Hepatocyte (in vitro differentiated cells): Measurements from ENCODE around the gene VPS36. TPM values are rescaled to one million over a fixed set of nuclear protein-coding genes. Genes with fewer than 3 reads are reported as not detected.
"Not testable (repeated sequence)": the region's sequence is repeated elsewhere in the genome, so short reads cannot be mapped to it uniquely, and the experiment has no call there.

Experiments
- DNase-seq: peaks from one replicate; pipeline ENCODE4 v3.0.0-alpha.2; 2016; ENCODE audit warnings: low spot score
- H2AFZ ChIP-seq: fragments of 200-600 bp; sonication (generic); 2 replicates; pipeline ENCODE4 v1.6.0; 2016; ENCODE audit warnings: antibody characterized with exemption, mild to moderate bottlenecking
- H3K27ac ChIP-seq: fragments of 200-600 bp; sonication (generic); 2 replicates; pipeline ENCODE4 v1.5.1; 2016; ENCODE audit warnings: mild to moderate bottlenecking
- H3K27me3 ChIP-seq: fragments of 200-600 bp; sonication (generic); 2 replicates; pipeline ENCODE4 v1.6.1; 2016
- H3K36me3 ChIP-seq: fragments of 200-600 bp; sonication (generic); replicated peaks from 2 replicates; pipeline ENCODE4 v1.5.1; 2016; ENCODE audit warnings: low read depth; ENCODE audit not compliant: insufficient read depth
- H3K4me1 ChIP-seq: fragments of 200-600 bp; sonication (generic); 2 replicates; pipeline ENCODE4 v1.5.1; 2016; ENCODE audit warnings: mild to moderate bottlenecking, moderate library complexity; ENCODE audit not compliant: insufficient read depth
- H3K4me2 ChIP-seq: fragments of 200-600 bp; sonication (generic); 2 replicates; pipeline ENCODE4 v1.6.0; 2016
- H3K4me3 ChIP-seq: fragments of 200-600 bp; sonication (generic); 2 replicates; pipeline ENCODE4 v1.5.1; 2016; ENCODE audit warnings: mild to moderate bottlenecking
- H3K79me2 ChIP-seq: fragments of 200-600 bp; sonication (generic); 2 replicates; pipeline ENCODE4 v1.6.0; 2017; ENCODE audit warnings: mild to moderate bottlenecking
- H3K9me2 ChIP-seq: fragments of 200-600 bp; sonication (generic); replicated peaks from 2 replicates; pipeline ENCODE4 v1.6.0; 2017; ENCODE audit warnings: mild to moderate bottlenecking; ENCODE audit not compliant: insufficient read depth
- H3K9me3 ChIP-seq: fragments of 200-600 bp; sonication (generic); 2 replicates; pipeline ENCODE4 v1.5.1; 2016; ENCODE audit warnings: low read depth, mild to moderate bottlenecking
- H4K20me1 ChIP-seq: fragments of 200-600 bp; sonication (generic); 2 replicates; pipeline ENCODE4 v1.6.0; 2016; ENCODE audit warnings: mild to moderate bottlenecking; ENCODE audit not compliant: insufficient read depth, poor library complexity, severe bottlenecking
- EZH2 ChIP-seq: fragments of 200-600 bp; sonication (generic); IDR thresholded peaks from 2 replicates; pipeline ENCODE4 v1.6.1; 2016; ENCODE audit warnings: antibody characterized with exemption, mild to moderate bottlenecking, borderline replicate concordance
- EZH2phosphoT487 ChIP-seq: fragments of 200-600 bp; sonication (generic); IDR thresholded peaks from one replicate; pipeline ENCODE4 v1.6.1; 2018; ENCODE audit warnings: antibody characterized with exemption, mild to moderate bottlenecking, low read depth, moderate library complexity; ENCODE audit not compliant: unreplicated experiment, severe bottlenecking
- WGBS: methylation state at CpG from one replicate; pipeline ENCODE4 v1.1.6; 2016; ENCODE audit warnings: low lambda C conversion rate; ENCODE audit errors: missing lambda C conversion rate; 5-methylcytosine and 5-hydroxymethylcytosine counted together
- polyA plus RNA-seq: library from polyadenylated mRNA; unstranded; fragments of >200 nt; fragmentation: Nextera tagmentation; extraction: Ambion mirVana; gene quantifications from 2 replicates; pipeline ENCODE4 v1.2.1, GENCODE V29; 2016
- total RNA-seq: library from RNA; depleted of rRNA; stranded (reverse); fragments of >200 nt; gene quantifications from 2 replicates; pipeline ENCODE4 v1.2.3, GENCODE V29; 2014
- TF ChIP-seq, protein P1 (sequence below): fragments of 200-600 bp; sonication (generic); IDR thresholded peaks from 2 replicates; pipeline ENCODE4 v1.5.1; 2016; ENCODE audit warnings: antibody characterized with exemption, mild to moderate bottlenecking; ENCODE audit not compliant: poor library complexity

The VPS36 gene, protein sequence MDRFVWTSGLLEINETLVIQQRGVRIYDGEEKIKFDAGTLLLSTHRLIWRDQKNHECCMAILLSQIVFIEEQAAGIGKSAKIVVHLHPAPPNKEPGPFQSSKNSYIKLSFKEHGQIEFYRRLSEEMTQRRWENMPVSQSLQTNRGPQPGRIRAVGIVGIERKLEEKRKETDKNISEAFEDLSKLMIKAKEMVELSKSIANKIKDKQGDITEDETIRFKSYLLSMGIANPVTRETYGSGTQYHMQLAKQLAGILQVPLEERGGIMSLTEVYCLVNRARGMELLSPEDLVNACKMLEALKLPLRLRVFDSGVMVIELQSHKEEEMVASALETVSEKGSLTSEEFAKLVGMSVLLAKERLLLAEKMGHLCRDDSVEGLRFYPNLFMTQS
- total RNA-seq (42.0 and 49.0 TPM in 2 replicates), polyA plus RNA-seq (23.5 and 32.3 TPM in 2 replicates)

DNA sequence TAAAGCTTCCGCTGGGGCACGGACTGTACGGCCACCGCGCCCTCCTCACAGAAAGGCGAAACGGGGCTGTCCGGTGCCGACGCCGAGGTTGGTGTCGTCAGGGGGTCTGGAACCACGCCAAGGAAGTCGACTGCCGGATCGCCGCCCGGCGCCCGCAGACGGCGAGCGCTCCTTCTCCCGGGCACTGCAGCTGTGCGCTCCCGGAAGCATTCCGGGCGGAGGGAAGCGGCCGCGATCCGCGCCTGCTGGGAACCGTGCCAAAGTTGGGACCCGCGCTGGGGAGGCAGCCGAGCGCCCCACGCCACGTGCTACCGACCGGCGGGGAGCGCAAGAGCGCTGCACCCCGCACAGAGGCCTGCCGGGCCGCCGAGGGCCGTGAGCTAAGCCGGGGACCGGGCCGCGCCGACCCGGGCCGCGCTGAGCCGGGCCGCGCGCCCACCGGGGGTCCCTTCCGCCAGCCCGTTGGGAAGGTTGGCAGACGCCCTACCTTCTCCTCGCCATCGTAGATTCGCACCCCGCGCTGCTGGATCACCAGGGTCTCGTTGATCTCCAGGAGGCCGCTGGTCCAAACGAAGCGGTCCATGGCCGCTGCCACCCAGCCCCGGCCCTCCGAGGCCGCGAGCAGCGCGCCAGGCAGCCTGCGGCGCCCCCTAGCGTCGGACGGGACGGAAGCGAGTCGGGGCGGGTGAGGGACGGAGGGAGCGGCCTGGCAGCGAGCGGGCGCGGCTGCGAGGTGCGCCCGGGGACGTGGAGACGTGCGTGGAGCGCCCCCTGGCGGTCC lies at the start of gene VPS36:
VPS36 (minus strand) TSS at position 623 of the 781 bp plus-strand sequence; CDS start at position 583, 40 bp downstream.
- Histone ChIP-seq H4K20me1 (peaks cover 24% of the 10 kb centered on the region), H3K27me3 (no peaks in the 10 kb centered on the region), H3K4me1 (peaks cover 14% of the 10 kb centered on the region), H3K27ac (peak within 1 kb of the TSS; percentile 98), H3K9me3 (no peaks in the 10 kb centered on the region), H3K4me2 (peak within 1 kb of the TSS; percentile 79), H3K4me3 (peak within 1 kb of the TSS; percentile 88), H2AFZ (peak within 1 kb of the TSS; percentile 88), H3K9me2 (no peaks in the 10 kb centered on the region), H3K79me2 (peaks cover 44% of the 10 kb centered on the region), H3K36me3 (no peaks in the 10 kb centered on the region)
- WGBS, result 1% methylated on average over 101 of the region's 105 CpGs
- peak; percentile 99 for DNase-seq
- TF ChIP-seq EZH2 (no peak), EZH2phosphoT487 (no peak)
- TF ChIP-seq, protein P1, sequence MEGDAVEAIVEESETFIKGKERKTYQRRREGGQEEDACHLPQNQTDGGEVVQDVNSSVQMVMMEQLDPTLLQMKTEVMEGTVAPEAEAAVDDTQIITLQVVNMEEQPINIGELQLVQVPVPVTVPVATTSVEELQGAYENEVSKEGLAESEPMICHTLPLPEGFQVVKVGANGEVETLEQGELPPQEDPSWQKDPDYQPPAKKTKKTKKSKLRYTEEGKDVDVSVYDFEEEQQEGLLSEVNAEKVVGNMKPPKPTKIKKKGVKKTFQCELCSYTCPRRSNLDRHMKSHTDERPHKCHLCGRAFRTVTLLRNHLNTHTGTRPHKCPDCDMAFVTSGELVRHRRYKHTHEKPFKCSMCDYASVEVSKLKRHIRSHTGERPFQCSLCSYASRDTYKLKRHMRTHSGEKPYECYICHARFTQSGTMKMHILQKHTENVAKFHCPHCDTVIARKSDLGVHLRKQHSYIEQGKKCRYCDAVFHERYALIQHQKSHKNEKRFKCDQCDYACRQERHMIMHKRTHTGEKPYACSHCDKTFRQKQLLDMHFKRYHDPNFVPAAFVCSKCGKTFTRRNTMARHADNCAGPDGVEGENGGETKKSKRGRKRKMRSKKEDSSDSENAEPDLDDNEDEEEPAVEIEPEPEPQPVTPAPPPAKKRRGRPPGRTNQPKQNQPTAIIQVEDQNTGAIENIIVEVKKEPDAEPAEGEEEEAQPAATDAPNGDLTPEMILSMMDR, result peak; percentile 98

- not testable (repeated sequence) for DNase-seq, H3K4me3 ChIP-seq, H3K9me2 ChIP-seq, H3K79me2 ChIP-seq, H3K9me3 ChIP-seq, H4K20me1 ChIP-seq, H3K27me3 ChIP-seq, H3K4me1 ChIP-seq, H3K36me3 ChIP-seq, H3K4me2 ChIP-seq, H3K27ac ChIP-seq, H2AFZ ChIP-seq
- 72% methylated on average over 3 of the region's 3 CpGs for WGBS
These were observed 47.5 kb upstream of the VPS36 start for GRCh38 chr13:52497979-52498378.

DNA sequence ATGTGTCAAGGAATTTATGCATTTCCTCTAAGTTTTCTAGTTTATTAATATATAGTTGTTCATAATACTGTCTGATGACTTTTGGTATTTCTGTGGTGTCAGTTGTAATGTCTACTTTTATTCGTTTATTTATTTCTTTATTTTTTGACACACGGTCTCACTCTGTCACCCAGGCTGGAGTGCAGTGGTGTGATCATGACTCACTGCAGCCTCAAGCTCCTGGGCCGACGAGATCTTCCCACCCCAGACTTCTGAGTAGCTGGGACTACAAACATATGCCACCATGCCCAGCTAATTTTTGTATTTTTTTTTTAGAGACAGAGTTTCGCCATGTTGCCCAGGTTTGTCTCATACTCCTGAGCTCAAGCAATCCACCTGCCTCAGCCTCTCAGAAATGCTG lies 43.8 kb upstream of the VPS36 start:
- not testable (repeated sequence) for H3K36me3 ChIP-seq, DNase-seq, H3K4me3 ChIP-seq, H3K9me3 ChIP-seq, H3K4me1 ChIP-seq, H3K9me2 ChIP-seq, H3K79me2 ChIP-seq, H3K4me2 ChIP-seq, H3K27ac ChIP-seq, H3K27me3 ChIP-seq, H4K20me1 ChIP-seq, H2AFZ ChIP-seq
- 86% methylated on average over 5 of the region's 5 CpGs for WGBS

- H3K4me2 ChIP-seq, H3K4me1 ChIP-seq, H3K27ac ChIP-seq, H3K9me3 ChIP-seq, H4K20me1 ChIP-seq, H3K9me2 ChIP-seq, H2AFZ ChIP-seq, DNase-seq, H3K27me3 ChIP-seq, H3K36me3 ChIP-seq, H3K4me3 ChIP-seq, H3K79me2 ChIP-seq: not testable (repeated sequence)
- WGBS, result 83% methylated on average over 2 of the region's 5 CpGs
These were observed 40.6 kb upstream of the VPS36 start for GRCh38 chr13:52491015-52491414.

- not testable (repeated sequence) for H3K9me3 ChIP-seq, H3K4me1 ChIP-seq, H2AFZ ChIP-seq, H3K79me2 ChIP-seq, H3K4me3 ChIP-seq, H4K20me1 ChIP-seq, DNase-seq, H3K9me2 ChIP-seq, H3K4me2 ChIP-seq, H3K27ac ChIP-seq, H3K36me3 ChIP-seq, H3K27me3 ChIP-seq
- WGBS, result no CpG with 5 or more reads among the region's 22 CpGs
These were observed 38.3 kb upstream of the VPS36 start for GRCh38 chr13:52488763-52489162.

DNA sequence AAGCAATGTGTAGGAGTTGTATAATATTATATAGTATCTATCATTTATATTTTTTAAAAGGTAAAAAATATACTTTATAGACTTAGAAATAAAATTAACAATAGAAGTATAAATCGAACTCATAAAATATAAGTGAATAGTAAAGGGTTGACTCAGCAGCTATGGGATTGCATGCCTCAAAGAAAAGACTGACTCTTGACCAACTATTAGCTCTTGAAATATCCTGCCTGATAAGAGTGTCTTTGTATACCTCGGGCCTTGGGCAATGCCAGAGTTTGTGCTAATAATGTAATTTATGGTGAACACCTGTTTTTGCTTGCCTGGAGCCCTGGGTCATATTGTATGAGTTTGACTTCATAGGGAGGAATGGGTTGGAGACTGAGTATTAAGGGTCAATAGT lies 36.6 kb upstream of the VPS36 start:
- H3K9me3 ChIP-seq, H3K9me2 ChIP-seq, H3K4me1 ChIP-seq, H3K36me3 ChIP-seq, H3K27ac ChIP-seq, H3K79me2 ChIP-seq, DNase-seq, H2AFZ ChIP-seq, H4K20me1 ChIP-seq, H3K27me3 ChIP-seq, H3K4me3 ChIP-seq, H3K4me2 ChIP-seq: not testable (repeated sequence)
- 56% methylated on average over 2 of the region's 2 CpGs for WGBS

GRCh38 chr13:52480677-52481428 lies 30.4 kb upstream of the VPS36 start:
- H3K27me3 ChIP-seq, H3K79me2 ChIP-seq, H3K4me2 ChIP-seq, DNase-seq, H4K20me1 ChIP-seq, H3K9me2 ChIP-seq, H3K9me3 ChIP-seq, H3K4me1 ChIP-seq, H3K4me3 ChIP-seq, H3K36me3 ChIP-seq: not testable (repeated sequence)
- Histone ChIP-seq H3K27ac (peak overlapping the region; percentile 16), H2AFZ (peak overlapping the region; percentile 26)
- 79% methylated on average over 6 of the region's 7 CpGs for WGBS
